Thyroid gland (tissue), 4 donors: Measurements from ENCODE around the gene FAM111B.

Experiments used
- POLR2A ChIP-seq, 2 donors: fragments of 450-650 bp; IDR thresholded peaks; one replicate each; pipeline ENCODE4 v1.6.1; 2017; ENCODE audit warnings: antibody characterized with exemption in 2 of 2, mild to moderate bottlenecking in 2 of 2, moderate library complexity in 1 of 2
- TF ChIP-seq, protein P1 (sequence below), 6 experiments: fragments of 200-600 bp in 3 of 6; fragments of 450-650 bp in 3 of 6; sonication (generic) in 3 of 6; IDR thresholded peaks; one replicate each; pipeline ENCODE4 v1.5.1; 2016 to 2019; ENCODE audit warnings: antibody characterized with exemption in 6 of 6, mild to moderate bottlenecking in 2 of 6, inconsistent platforms in 1 of 6, moderate library complexity in 1 of 6

DNA sequence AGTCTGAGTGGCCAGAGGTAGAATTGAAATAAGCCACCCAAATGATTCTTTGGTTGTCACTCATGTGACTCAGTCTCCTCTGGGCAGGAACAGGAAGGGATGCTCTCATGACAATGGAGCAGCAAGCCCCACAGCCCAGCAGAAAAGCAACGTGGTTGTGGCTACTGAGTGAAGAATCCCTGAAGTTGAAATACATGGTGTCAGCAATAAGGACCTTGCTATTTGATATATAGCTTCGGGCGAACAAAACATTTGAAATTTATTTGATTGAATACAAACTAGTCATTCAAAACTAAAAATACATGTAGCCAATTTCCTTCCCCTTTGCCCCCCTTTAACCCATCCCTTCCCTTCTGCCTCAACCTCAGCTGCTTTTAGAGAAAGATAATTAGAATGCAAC, 50.4 kb downstream of the FAM111B start:
- no peak for TF ChIP-seq POLR2A (IDR thresholded peaks at IDR 0.05)
- TF ChIP-seq, protein P1, sequence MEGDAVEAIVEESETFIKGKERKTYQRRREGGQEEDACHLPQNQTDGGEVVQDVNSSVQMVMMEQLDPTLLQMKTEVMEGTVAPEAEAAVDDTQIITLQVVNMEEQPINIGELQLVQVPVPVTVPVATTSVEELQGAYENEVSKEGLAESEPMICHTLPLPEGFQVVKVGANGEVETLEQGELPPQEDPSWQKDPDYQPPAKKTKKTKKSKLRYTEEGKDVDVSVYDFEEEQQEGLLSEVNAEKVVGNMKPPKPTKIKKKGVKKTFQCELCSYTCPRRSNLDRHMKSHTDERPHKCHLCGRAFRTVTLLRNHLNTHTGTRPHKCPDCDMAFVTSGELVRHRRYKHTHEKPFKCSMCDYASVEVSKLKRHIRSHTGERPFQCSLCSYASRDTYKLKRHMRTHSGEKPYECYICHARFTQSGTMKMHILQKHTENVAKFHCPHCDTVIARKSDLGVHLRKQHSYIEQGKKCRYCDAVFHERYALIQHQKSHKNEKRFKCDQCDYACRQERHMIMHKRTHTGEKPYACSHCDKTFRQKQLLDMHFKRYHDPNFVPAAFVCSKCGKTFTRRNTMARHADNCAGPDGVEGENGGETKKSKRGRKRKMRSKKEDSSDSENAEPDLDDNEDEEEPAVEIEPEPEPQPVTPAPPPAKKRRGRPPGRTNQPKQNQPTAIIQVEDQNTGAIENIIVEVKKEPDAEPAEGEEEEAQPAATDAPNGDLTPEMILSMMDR (IDR thresholded peaks at IDR 0.05), result no peak
